Posterior vena cava (tissue), 2 donors: ENCODE results near the gene OR6S1. TPM values are rescaled to one million over a fixed set of nuclear protein-coding genes. Genes with fewer than 3 reads are reported as not detected.

Experiments
- DNase-seq: peaks from one replicate; pipeline ENCODE4 v3.0.0-alpha.2; 2020; ENCODE audit warnings: low spot score
- intact Hi-C, 2 donors: fragments of 100-400 bp; cut with DNase I; formaldehyde crosslinking; loops; one replicate each; pipeline versions ENCODE4 v1.14.1 to v1.14.2; 2022 to 2023
- total RNA-seq, 2 donors: library from RNA; stranded (reverse); fragmentation: NEBNext Ultra II Directional; extraction: Animal tissue kit (Norgen Biotek cat#: 25700); gene quantifications; one replicate each; pipeline ENCODE4 v1.2.1, GENCODE V29; 2021
- donor health status: DM: yes; HTN: yes; CAD: no.
- donor health status: DM: yes; HTN: yes; CAD: no.

Gene OR6S1
- total RNA-seq, 2 donors from 2014 or later = not detected

GRCh38 chr14:20617138-20618003 lies 24.1 kb downstream of the OR6S1 start:
- no peak for DNase-seq
- intact Hi-C loops = loop anchor here in 1 of 2 donors (10.0 kb wide), 1 partner anchor 153 kb away; the partner anchor contains the start of genes PIP4P1 and PNP

GRCh38 chr14:20615996-20616395 lies 25.5 kb downstream of the OR6S1 start:
- DNase-seq = no peak

GRCh38 chr14:20614038-20614840 lies 27.3 kb downstream of the OR6S1 start:
- intact Hi-C loops = loop anchor here (5.0 to 10.0 kb wide), 4 partner anchors 68 to 202 kb away; partner anchors contain the start of genes ANG (in 1 of the 2), PIP4P1 (in 1 of the 2), PNP (in 1 of the 2) and RNASE4 (in 1 of the 2)
- DNase-seq = no peak

More at GRCh38 chr14:20615996-20616395, 25.5 kb downstream of the OR6S1 start:
- intact Hi-C loops = loop anchor here in 1 of 2 donors (10.0 kb wide), 1 partner anchor 151 kb away; the partner anchor contains the start of genes PIP4P1 and PNP

- intact Hi-C loops = loop anchor here (5.0 to 10.0 kb wide), 4 partner anchors 69 to 201 kb away; partner anchors contain the start of genes ANG (in 1 of the 2), PIP4P1 (in 1 of the 2), PNP (in 1 of the 2) and RNASE4 (in 1 of the 2)
- DNase-seq = peak; percentile 93
Measured at GRCh38 chr14:20613094-20614037, 28.1 kb downstream of the OR6S1 start.

GRCh38 chr14:20612403-20612802 lies 29.1 kb downstream of the OR6S1 start:
- intact Hi-C loops = loop anchor here (5.0 to 10.0 kb wide), 4 partner anchors 70 to 200 kb away; partner anchors contain the start of genes ANG (in 1 of the 2), PIP4P1 (in 1 of the 2), PNP (in 1 of the 2) and RNASE4 (in 1 of the 2)
- no peak for DNase-seq

GRCh38 chr14:20611277-20611676 lies 30.2 kb downstream of the OR6S1 start:
- intact Hi-C loops = loop anchor here (5.0 to 10.0 kb wide), 4 partner anchors 71 to 199 kb away; partner anchors contain the start of genes ANG (in 1 of the 2), PIP4P1 (in 1 of the 2), PNP (in 1 of the 2) and RNASE4 (in 1 of the 2)
- no peak for DNase-seq

GRCh38 chr14:20610002-20610765 lies 31.3 kb downstream of the OR6S1 start:
- DNase-seq = peak; percentile 90
- intact Hi-C loops = loop anchor here (5.0 to 10.0 kb wide), 4 partner anchors 72 to 198 kb away; partner anchors contain the start of genes ANG (in 1 of the 2), PIP4P1 (in 1 of the 2), PNP (in 1 of the 2) and RNASE4 (in 1 of the 2)

GRCh38 chr14:20609215-20610001 lies 32.1 kb downstream of the OR6S1 start:
- peak; percentile 85 for DNase-seq
- intact Hi-C loops = loop anchor here (5.0 to 10.0 kb wide), 7 partner anchors 73 to 285 kb away; partner anchors contain the start of genes ANG (in 1 of the 2), CCNB1IP1 (in 1 of the 2), PIP4P1 (in 1 of the 2) and PNP (in 1 of the 2)

- intact Hi-C loops = loop anchor here (10.0 kb wide), 3 partner anchors 74 to 284 kb away; partner anchors contain the start of gene CCNB1IP1 (in 1 of the 2)
- DNase-seq = no peak
Measured at GRCh38 chr14:20608383-20609110, 32.9 kb downstream of the OR6S1 start.

- DNase-seq = no peak
- intact Hi-C loops = loop anchor here (10.0 kb wide), 3 partner anchors 73 to 283 kb away; partner anchors contain the start of gene CCNB1IP1 (in 1 of the 2)
Measured at GRCh38 chr14:20607617-20608016, 33.9 kb downstream of the OR6S1 start.

- DNase-seq = no peak
- intact Hi-C loops = loop anchor here (10.0 kb wide), 3 partner anchors 72 to 282 kb away; partner anchors contain the start of gene CCNB1IP1 (in 1 of the 2)
Measured at GRCh38 chr14:20606902-20607242, 34.6 kb downstream of the OR6S1 start.

GRCh38 chr14:20606190-20606901 lies 35.1 kb downstream of the OR6S1 start:
- no peak for DNase-seq
- intact Hi-C loops = loop anchor here (10.0 kb wide), 3 partner anchors 72 to 282 kb away; partner anchors contain the start of gene CCNB1IP1 (in 1 of the 2)

- intact Hi-C loops = loop anchor here (10.0 kb wide), 3 partner anchors 69 to 279 kb away; partner anchors contain the start of gene CCNB1IP1 (in 1 of the 2)
- no peak for DNase-seq
Measured at GRCh38 chr14:20603813-20604690, 37.4 kb downstream of the OR6S1 start.

GRCh38 chr14:20602583-20602982 lies 38.9 kb downstream of the OR6S1 start:
- intact Hi-C loops = loop anchor here (10.0 kb wide), 3 partner anchors 68 to 278 kb away; partner anchors contain the start of gene CCNB1IP1 (in 1 of the 2)
- no peak for DNase-seq
